ENCODE results near the gene TOPAZ1. TPM values are rescaled to one million over a fixed set of nuclear protein-coding genes. Genes with fewer than 3 reads are reported as not detected.

TOPAZ1 gene
- total and polyA plus RNA-seq, 2 of the 4 experiments (the other 2 are of a cell fraction), result not detected

GRCh38 chr3:44210967-44211366 is 30.7 kb upstream of the TOPAZ1 start:
- H3K18ac ChIP-seq (ENCODE audit: low read depth, low read length), result no peak overlapping the region
- H3K9me1 ChIP-seq (ENCODE audit: insufficient read depth, low read length), result no peaks in the 10 kb centered on the region
- no peak overlapping the region for H3K9ac ChIP-seq (ENCODE audit: low read depth, low read length)
- dilution Hi-C loops (cut with HindIII; ENCODE audit: low sequenced_read_pairs, unreplicated experiment), result no loop called here
- no peak overlapping the region for H3K27ac ChIP-seq (ENCODE audit: insufficient read depth, low read length)
- no peak overlapping the region for H4K8ac ChIP-seq (ENCODE audit: low read depth in 2 of 2, low read length in 2 of 2)
- no peak overlapping the region for H3K4me3 ChIP-seq (ENCODE audit: insufficient read depth, low read depth, low read length)
- H2BK20ac ChIP-seq (ENCODE audit: low read depth, low read length), result no peak overlapping the region
- no TSS peak for BruUV-seq (replicated peaks)
- H3K23ac ChIP-seq (ENCODE audit: low read depth, low read length), result no peak overlapping the region
- no peak overlapping the region for H3K4ac ChIP-seq (ENCODE audit: low read depth, low read length)
- no peak for DNase-seq
- H2AFZ ChIP-seq (replicated peaks; ENCODE audit: low read length, poor library complexity), result no peak overlapping the region
- no peak overlapping the region for H4K5ac ChIP-seq (ENCODE audit: low read depth, low read length)
- no peak overlapping the region for H2AK9ac ChIP-seq (replicated peaks; ENCODE audit: low read depth, low read length, poor library complexity)
- in situ Hi-C loops (cut with MboI; ENCODE audit: low sequenced_read_pairs), result no loop called here
- no peaks in the 10 kb centered on the region for H4K20me1 ChIP-seq (ENCODE audit: insufficient read depth, low read length)
- H3K14ac ChIP-seq (replicated peaks; ENCODE audit: low read depth, low read length), result no peak overlapping the region
- ChIA-PET CTCF (interaction anchor here (0.6 kb wide), 2 partner anchors 9 to 20 kb away, joined by 3 to 4 read pairs; no protein-coding TSS in a partner anchor), POLR2A (ENCODE audit: unreplicated experiment) (interaction anchor here (0.6 kb wide), 1 partner anchor 388 kb away, joined by 3 read pairs; no protein-coding TSS in a partner anchor)
- H4K91ac ChIP-seq (ENCODE audit: insufficient read depth, low read depth, low read length), result no peak overlapping the region
- H2AK5ac ChIP-seq (ENCODE audit: low read depth, low read length), result no peak overlapping the region
- no peak overlapping the region for H3K4me2 ChIP-seq (ENCODE audit: low read depth, low read length)
- H2BK120ac ChIP-seq (ENCODE audit: low read depth, low read length), result no peak overlapping the region
- no peak overlapping the region for H3K56ac ChIP-seq (ENCODE audit: extremely low read depth, insufficient read depth, low read length)
- H3K9me3 ChIP-seq (ENCODE audit: control insufficient read depth, insufficient read depth, low read length), result no peaks in the 10 kb centered on the region
- no peak overlapping the region for H2BK15ac ChIP-seq (ENCODE audit: low read depth, low read length)
- TF ChIP-seq CHD1 (IDR thresholded peaks at IDR 0.05; ENCODE audit: low read depth, low read length) (no peak), USF2 (IDR thresholded peaks at IDR 0.05; ENCODE audit: low read depth, low read length) (no peak), RCOR1 (IDR thresholded peaks at IDR 0.05; ENCODE audit: insufficient replicate concordance, low read length) (no peak), MAFK (IDR thresholded peaks at IDR 0.05; ENCODE audit: low read depth, low read length) (no peak), SMC3 (IDR thresholded peaks at IDR 0.05; ENCODE audit: low read depth, low read length) (no peak), MXI1 (IDR thresholded peaks at IDR 0.05; ENCODE audit: borderline replicate concordance, low read depth, low read length) (no peak), CEBPB (IDR thresholded peaks at IDR 0.05; ENCODE audit: low read depth, low read length) (no peak), MAZ (IDR thresholded peaks at IDR 0.05; ENCODE audit: borderline replicate concordance, low read depth, low read length) (no peak), BHLHE40 (IDR thresholded peaks at IDR 0.05; ENCODE audit: low read depth, low read length) (no peak), POLR2A (IDR thresholded peaks at IDR 0.05; ENCODE audit: low read depth, low read length) (no peak), NFE2L2 (IDR thresholded peaks at IDR 0.05; ENCODE audit: low read depth, low read length) (no peak), ELK1 (IDR thresholded peaks at IDR 0.05; ENCODE audit: borderline replicate concordance, low read depth, low read length) (no peak), RFX5 (IDR thresholded peaks at IDR 0.05; ENCODE audit: low read depth, low read length) (no peak), RAD21 (IDR thresholded peaks at IDR 0.05; ENCODE audit: low read length) (no peak), FOS (IDR thresholded peaks at IDR 0.05; ENCODE audit: low read depth, low read length) (no peak), CTCF (conservative IDR thresholded peaks at IDR 0.05; ENCODE audit: low read depth, low read length) (no peak)
- no peaks in the 10 kb centered on the region for H3K27me3 ChIP-seq (ENCODE audit: control insufficient read depth, insufficient read depth, low read length)
- no peaks in the 10 kb centered on the region for H3K36me3 ChIP-seq (ENCODE audit: control insufficient read depth, insufficient read depth, low read length)
- intact Hi-C loops (cut with micrococcal nuclease), result no loop called here
- H3K79me1 ChIP-seq (ENCODE audit: low read depth in 1 of 2, low read length in 2 of 2), result no peaks in the 10 kb centered on the region
- no peak overlapping the region for H2BK5ac ChIP-seq (ENCODE audit: low read depth, low read length, poor library complexity, severe bottlenecking)
- no peak for ATAC-seq (ENCODE audit: low read depth)
- H3K4me1 ChIP-seq (ENCODE audit: control insufficient read depth, insufficient read depth, low read length), result no peaks in the 10 kb centered on the region

All from IMR-90 (cell line).